Stimulated activated CD4-positive, alpha-beta T cell treated with anti-CD3 and anti-CD28 coated beads, Interleukin-15, amount 100 ng/mL, for 48 hours (primary cell): ENCODE data around the gene DNASE1L3.
"Not testable (repeated sequence)": the region's sequence is repeated elsewhere in the genome, so short reads cannot be mapped to it uniquely, and the experiment has no call there.

Source experiments
- DNase-seq, 2 donors: peaks; one replicate each; pipeline ENCODE4 v3.0.0-alpha.2; 2020; ENCODE audit warnings: low read depth in 2 of 2

The DNASE1L3 gene

DNA sequence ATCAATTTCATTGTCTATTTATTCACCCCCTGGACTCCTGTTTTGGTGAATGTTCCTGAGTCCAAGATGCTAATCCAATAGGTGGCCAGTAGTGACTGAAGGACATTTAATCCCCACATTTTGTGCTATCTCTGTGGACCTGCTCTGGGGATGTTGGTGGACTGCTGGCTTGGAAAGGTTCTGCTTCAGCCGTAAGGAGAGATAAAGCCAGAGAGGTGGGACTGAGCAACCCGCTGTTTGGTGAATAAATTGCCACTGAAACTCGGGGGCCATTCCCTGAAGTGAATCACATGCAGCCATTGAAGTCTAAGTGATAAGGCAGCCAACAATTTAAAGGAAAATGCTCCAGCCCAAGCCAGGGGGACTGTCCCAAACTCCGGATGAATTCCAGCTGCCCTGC lies 25.2 kb upstream of the DNASE1L3 start:
- DNase-seq, result no peak

DNA sequence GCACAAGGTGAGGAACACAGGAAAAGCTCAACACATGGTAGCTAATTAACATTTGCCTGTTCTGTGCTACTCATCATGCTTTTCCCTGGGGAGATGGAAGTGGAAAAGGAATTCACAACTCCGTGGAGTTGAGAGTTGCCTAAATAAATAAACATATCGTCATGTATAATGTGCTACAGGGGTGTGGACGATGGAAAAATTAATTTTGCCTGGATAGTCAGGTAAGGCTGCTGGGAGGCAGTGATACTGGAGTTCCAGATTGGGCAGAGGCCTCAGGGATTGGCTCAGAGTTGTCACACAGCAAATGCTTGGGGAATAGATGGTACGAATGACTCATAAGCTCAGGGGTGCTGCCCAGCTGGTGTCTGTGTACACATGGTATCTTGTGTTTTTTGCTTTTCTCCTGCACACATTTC lies 23.8 kb upstream of the DNASE1L3 start:
- DNase-seq, result no peak

DNA sequence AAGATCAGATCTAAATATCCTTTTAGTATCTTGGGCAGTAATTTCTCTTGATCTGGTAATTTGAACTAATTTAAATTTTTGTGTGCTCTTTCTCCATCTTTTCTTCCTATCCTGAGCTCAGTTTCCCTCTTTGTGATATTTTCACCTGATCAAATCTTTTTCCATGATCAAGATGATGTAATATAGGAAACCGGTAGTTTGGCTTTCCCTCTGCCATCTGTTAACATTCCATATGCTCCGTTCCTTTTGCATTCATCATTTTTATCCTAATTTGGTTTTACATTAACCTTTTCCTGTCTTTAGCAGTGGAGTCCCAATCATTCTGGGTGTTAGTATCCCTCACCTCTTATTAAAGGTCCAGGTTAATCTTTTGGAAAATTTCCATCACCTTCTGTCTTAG lies 20.9 kb upstream of the DNASE1L3 start:
- DNase-seq, result no peak

DNA sequence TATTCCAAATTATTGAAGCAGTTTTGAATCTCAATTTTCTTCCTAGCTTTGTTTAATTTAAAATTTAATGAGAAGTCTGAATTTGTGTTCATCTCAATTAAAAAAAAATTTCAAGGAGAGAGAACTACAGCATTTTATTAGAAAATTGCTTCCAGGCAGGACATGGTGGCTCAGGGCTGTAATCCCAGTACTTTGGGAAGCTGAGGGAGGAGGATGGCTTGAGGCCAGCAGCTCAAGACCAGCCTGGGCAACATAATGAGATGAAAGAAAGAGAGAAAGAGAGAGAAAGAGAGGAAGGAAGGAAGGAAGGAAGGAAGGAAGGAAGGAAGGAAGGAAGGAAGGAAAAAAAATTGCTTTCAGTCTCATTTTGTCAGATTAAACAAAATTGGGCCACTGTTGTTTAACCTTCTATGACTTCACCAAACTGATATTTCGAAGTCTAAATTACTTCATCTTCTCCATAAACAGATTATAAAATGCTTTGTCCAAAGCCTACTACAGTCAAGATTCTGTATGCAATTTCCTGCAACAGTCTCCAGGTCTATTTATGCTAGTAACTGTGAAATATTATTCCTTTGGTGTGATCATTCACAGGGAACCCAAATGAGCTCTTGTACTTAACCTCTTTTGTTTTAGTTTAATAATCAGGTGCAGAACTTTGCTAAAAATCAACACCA lies 20.2 kb upstream of the DNASE1L3 start:
- DNase-seq, result no peak

DNA sequence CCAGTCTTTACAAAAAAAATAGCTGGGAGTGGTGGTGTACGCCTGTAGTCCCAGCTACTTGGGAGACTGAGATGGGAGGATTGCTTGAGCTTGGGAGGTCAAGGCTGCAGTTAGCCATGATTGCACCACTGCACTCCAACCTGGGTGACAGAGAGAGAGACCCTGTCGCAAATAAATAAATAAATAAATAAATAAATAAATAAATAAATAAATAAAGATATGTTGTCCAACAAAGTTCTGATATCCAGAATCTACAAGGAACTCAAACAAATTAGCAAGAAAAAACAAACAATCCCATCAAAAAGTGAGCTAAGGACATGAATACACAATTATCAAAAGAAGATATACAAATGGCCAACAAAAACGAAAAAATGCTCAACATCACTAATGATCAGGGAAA lies 17.2 kb upstream of the DNASE1L3 start:
- not testable (repeated sequence) for DNase-seq

DNA sequence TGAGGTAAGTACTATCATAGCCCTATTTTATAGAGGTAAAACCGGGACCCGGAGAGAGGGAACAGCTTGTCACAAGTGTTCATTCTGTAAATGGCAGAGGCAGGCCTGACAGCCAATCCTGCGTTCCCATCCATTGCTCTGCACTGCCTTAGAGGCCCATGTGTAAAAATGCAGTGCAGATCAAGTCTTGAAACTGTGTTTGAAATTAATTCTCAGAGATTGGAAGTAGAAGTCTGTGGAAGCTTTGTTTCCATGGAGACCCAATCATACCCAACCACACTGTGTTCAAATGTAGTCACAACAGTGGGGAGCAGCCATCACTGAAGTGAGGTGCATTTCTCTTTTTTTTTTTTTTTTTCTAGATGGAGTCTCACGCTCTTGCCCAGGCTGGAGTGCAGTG lies 13.1 kb upstream of the DNASE1L3 start:
- no peak for DNase-seq

DNA sequence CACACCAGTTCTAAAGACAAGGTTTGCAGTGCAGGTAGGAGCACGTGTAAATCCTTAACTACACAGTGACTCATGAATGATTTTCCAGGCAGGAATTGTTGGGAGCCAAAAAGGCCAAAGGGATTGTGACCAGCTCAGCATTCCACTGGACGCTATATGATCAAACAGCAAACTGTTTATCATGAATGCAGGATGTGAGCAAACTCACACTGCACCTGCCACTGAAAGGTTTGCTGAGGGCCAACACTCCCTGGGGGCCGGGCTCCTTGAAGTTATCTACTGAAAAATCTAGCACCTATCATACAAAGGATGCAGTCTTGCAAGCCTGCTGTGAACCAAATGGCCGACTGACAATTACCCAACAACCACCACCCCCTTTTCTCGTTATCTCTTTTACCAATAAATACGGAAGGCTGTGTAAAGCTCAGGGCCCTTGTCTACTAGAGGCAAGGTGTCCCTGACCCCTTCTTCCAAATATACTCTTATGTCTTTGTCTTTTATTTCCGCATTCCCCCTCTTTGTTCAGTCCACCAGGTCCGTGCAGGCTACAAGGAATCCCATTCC lies 11.5 kb upstream of the DNASE1L3 start:
- no peak for DNase-seq

DNA sequence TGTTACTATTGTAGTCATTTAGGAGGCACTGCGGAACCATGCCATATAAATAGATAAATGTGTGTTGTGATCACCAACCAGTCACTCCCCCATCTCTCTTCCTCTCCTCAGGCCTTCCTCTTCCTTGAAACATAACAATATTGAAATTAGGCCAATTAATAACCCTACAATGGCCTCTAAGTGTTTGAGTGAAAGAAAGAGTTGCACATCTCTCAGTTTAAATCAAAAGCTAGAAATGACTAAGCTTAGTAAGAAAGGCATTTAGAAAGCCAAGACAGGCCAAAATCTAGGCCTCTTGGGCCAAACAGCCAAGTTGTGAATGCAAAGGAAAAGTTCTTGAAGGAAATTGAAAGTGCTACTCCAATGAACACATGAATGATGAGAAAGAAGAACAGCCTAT lies 8.1 kb upstream of the DNASE1L3 start:
- DNase-seq, result no peak

DNA sequence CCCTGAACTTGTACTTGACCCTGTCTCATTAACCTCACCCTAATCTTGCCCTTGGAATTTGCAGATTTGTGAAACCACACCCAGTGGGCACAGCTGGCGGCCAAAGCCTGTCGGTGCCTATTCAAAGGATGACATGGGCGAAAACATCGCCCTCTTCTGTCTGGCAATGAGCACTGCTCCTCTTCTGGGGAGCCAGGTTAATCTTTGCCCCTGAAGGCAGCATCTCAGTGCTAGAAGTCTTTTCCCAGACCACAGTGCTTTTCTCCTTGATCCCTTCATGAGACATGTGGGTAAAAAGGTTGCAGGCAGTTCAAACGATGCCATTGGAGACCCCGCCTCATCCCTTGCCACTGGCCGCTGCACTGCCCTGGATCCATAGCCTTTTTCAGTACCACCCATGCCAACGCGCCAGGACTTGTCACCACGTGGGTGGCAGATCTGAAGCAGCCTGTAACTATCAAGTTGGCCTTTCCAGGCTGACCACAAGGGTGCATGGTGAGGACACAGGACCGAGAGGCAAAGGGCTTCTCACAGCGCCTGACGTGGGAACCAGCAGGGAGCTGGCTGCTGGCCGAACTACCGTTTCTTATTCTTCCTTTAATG lies 6.5 kb upstream of the DNASE1L3 start:
- peak; percentile 25 to 45 for DNase-seq

DNA sequence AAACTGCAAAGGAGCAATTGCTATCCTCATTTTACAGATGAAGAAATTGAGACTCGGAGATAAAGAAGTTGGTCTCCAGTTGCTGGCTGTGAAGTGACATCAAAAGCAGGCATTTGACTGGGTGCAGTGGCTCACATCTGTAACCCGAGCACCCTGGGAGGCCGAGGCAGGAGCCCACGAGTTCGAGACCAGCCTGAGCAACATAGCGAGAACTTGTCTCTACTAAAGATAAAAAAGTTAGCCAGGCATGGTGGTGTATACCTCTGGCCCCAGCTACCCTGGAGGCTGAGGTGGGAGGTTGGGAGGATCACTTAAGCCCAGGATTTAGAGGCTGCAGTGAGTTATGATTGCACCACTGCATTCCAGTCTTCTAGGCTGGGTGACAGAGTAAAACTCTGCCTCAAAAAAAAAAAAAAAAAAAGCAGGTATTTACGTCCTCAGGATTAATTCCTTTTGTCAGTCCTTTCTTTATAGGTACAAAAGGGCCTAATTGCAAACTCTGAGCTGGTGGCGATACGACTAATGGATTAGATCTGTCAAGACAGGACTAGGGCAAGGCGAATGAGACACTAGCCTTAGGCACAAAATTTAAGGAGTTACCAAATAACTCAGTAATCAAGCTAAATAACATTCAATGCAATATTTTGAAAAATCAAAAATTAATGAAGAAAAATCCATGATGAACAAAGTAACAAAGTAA lies 5.9 kb upstream of the DNASE1L3 start:
- DNase-seq, result no peak

DNA sequence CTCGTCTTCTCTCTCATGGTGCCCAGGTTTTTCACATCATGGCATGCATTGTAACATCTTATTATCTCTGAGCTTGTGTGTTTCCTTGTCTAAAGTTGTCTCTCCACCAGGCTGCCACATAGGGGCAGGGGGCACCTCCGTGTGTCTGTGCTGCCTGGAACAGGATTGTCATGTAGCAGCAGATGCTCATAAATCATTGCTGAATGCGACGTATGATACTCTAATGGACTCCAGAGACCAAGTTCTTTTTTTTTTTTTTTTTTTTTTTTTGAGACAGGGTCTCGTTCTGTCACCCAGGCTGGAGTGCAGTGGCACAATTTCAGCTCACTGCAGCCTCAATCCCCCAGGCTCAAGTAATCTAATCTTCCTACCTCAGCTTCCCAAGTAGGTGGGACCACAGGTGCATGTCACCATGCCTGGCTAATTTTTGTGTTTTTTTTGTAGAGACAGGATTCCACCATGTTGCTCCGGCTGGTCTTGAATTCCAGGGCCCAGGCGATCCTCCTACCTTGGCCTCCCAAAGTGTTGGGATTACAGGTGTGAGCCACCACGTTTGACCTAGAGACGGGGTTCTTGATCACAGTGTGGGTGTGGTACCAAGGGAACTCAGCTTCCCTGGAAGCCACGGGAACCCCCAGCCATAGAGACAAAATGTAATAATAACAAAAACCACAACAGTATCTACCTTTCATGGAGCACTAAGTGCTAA lies 4.7 kb upstream of the DNASE1L3 start:
- no peak for DNase-seq

DNA sequence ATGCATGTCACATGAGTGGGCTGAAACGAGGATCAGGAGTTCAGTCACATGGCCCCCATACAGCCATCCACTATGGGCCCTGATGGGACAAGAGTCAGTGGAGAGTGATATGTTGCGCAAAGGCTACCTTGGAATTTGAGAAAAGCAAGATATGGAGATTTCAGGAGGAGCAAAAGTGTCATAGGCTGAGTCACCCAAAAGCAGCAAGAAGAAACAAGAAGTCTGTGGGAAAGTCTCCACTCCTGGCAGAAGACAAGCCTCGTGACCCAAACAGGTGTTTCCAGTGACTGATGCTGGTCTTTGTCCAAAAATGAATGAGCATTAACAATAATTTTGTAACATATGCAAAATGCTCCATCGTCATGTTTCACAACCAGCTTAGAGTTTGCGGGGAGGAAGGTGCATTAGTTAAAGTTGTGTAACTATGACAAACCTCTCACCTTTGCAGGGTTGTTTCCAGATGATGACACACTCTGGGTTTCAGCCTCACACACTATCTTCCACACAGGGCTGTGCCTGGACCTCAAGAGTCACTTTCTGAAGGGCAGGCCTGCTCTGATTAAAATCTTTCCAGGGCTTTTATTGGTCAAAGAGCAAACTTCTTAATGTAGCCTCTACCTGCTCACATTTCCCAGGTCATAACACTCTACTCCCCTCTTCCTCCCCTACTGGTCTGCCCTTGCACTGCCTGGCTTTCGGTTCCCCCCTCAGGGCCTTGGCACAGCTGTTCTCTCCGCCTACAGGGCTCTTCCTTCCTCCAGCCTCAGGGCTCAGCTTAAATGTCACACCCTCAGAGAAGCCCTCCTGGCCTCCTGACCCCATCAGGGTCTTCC lies 3.9 kb upstream of the DNASE1L3 start:
- DNase-seq, result peak; percentile 28 to 45

DNA sequence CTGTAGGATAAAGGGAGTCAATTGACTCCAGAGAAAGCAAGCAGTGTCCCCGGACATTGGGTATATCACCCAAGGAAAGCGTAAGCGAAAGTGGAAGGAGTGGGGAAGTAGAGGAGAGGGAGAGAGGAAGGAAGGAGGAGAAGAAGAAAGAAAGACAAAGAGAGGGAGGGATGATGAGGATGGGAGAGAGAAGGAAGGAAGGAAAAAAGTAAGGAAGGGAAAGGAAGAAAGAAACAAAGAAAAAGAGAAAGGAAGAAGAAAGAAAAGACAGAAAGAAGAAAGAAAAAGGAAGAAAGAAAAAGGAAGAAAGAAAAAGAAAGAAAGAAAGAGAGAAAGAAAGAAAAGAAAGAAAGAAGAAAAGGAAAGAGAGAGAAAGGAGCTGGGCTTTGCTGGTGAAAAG lies 839 bp downstream of the DNASE1L3 start:
- no peak for DNase-seq

DNA sequence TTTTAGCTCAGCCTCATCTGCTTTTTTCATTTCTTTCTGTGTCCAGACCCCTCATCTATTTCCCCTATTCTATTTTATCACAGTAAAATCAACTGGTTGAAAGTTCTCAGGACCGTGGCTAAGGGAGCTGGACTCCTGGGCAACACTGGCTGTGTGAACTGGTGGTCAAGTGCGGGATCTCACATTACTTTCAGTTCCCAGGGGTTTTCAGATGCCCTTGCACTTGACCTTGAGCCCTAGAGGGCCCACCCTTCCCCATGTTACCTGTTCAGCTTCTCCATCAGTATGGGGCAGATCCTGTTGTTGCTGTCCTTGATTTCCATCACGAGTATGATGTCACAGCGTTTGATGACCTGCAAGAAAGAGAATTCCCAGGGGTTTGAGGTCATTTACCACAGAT lies 2.8 kb downstream of the DNASE1L3 start:
- no peak for DNase-seq

DNA sequence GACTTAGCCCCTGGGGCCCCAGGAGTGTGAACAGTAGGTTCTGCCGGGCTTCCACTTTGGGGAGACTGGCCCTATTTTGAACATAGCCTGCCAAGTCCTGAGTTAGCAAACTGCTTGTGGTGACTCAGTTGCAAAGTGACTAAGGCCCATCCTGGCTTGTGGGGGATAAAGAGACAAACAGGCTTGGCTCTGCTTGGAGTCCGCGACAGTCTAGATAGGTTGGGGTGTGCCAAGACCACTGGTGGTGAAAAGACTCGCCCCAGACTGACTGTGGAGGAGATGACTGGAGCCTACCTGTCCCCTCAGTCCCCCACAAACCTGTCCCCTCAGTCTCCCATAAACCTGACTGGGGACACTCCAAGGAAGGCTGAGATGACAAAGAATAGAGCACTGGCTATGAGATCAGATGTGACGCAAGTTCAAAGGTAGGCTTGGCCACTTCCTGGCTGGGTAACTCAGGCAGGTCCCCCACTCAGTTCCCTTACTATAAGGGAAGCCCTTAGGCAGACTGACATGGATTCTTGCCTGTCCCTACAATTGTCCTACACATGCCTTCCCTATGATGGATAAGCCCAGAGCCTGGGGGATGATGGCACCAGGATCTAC lies 4.3 kb downstream of the DNASE1L3 start:
- peak in 1 of 2 donors; percentile 25 for DNase-seq

DNA sequence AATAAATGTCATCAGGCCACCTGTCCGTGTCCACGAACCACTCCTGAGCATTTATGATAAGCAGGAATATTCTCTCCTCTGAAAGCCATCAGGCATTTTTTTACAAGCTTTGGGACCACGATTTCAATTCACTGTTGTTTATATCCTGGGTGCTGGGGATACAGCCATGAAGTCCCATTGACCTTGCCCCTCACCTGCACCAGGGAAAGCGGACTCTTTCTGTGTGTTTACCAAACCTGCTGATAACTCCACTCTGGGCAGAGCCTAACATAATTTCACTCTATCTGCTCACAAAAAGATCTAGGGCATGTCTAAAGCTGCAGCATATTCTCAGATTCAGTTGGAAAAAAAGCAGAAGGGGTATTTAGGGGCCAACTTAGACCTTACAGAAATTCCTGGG lies 4.8 kb downstream of the DNASE1L3 start:
- DNase-seq, result no peak

DNA sequence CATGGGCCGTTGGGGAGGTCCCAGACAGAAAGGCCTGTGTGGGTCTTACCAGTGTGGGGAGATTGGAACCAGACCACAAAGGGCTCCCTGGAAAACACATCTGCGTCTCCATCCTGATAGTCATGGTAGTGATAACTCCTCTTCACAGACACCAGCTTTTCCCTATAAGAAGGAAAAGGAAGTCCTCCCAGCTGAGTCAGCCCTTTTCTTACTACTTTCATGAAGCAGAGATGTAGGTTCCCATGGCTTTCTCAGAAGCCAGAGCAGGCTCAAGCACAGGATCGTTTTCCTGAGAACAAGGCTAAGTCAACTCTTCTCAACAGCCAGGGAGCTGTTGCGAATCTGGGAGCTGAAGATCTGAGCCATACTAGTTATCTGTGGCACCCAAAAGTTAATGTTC lies 6.1 kb downstream of the DNASE1L3 start:
- no peak for DNase-seq

DNA sequence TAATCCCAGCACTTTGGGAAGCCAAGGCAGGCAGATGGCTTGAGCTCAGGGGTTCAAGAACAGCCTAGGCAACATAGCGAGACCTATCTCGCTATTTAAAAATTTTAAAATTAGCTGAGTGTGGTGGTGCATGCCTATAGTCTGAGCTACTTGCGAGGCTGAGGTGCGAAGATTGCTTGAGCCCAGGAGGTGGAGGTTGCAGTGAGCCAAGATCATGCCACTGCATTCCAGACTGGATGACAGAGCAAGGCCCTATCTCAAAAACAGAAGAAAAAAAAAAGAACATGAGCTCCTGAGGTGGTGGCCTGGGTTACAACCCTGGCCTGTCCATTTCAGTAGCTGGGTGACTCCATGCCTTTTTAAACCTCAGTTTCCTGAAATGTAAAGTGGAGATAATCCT lies 7.2 kb downstream of the DNASE1L3 start:
- DNase-seq, result no peak

DNA sequence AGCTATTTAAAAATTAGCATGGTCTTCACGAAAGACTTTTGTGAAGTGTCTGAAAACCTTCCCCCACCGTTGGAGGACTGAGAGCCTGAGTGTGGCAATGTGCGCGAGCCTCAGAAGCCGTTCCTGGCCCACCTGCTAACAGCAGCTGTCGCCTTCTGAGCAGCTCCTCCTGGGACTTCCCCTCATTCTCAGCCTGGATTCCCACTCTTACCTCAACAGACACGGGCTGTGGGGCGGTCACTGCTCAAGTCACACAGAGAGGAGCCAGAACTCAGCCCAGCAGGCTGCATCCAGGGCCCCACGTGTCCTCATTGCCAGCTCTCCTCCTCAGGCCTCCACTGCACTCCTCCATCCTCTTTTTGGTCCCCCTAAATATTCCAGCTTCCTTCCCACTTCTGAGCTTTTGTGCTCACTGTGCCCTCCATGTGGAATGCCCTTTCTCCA lies 7.8 kb downstream of the DNASE1L3 start:
- DNase-seq, result no peak

DNA sequence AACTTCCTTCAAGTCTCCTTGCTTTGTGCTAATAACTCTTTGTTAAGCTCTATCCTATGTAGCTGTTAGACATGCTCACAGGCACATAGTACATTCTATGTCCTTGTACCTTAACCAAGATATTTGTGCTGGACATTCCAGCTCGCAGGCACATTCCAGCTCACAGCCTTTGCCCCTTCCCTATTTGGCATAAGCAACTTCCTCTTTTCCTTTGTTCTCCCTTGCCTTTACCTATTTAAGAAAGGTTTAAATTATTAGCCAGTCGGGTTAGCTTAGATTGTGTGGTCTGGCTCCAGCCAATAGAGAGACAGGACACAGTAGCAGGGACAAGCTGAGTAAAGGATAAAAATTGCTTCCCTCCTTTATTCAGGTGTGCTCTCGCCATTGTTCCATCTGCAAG lies 9.3 kb downstream of the DNASE1L3 start:
- not testable (repeated sequence) for DNase-seq

DNA sequence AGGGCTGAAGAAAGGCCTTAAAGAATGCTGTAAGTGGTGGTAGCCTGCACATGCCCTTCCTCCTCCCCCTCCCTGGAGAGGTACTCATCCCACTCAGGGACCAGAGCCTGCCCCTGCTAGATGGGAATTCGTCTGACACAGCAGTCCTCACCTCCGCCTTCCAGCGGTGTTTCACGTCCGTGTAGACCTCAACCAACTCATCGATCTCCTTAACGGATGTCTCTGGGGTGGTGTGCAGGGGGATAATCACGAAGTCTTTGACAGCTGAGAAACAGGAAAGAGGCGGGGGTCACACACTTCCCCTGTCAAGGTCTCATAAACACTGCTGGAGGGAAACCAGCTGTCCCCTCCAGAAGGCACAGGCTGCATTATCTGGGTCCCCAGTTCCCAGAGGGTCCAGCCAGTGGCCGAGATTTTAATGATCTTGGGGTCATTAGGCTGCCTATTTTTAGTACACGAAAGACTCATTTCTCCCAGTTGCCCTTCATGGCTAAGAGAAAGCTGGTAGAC lies 9.9 kb downstream of the DNASE1L3 start:
- DNase-seq, result no peak
